Neutrophil (primary cell): Measurements from ENCODE around the gene F2RL2.

ENCODE experiments used
- H3K27ac ChIP-seq: fragments of 200-600 bp; sonication (generic); 2 replicates; pipeline ENCODE4 v1.5.1; 2016; ENCODE audit warnings: mild to moderate bottlenecking, moderate library complexity
- H3K27me3 ChIP-seq: fragments of 200-600 bp; sonication (generic); 2 replicates; pipeline ENCODE4 v1.6.0; 2016; ENCODE audit warnings: mild to moderate bottlenecking
- H3K36me3 ChIP-seq: fragments of 200-600 bp; sonication (generic); 2 replicates; pipeline ENCODE4 v1.5.1; 2017
- H3K4me1 ChIP-seq, 2 experiments: fragments of 200-600 bp in 1 of 2; sonication (generic) in 1 of 2; 1 replicate in 1 of 2; 2 replicates in 1 of 2; pipeline versions ENCODE4 v1.5.1 to v1.6.1; 2013 to 2016; ENCODE audit warnings: low read depth in 1 of 2, low read length in 1 of 2, mild to moderate bottlenecking in 1 of 2, moderate library complexity in 1 of 2; ENCODE audit not compliant: control insufficient read depth in 1 of 2, insufficient read depth in 1 of 2
- H3K4me3 ChIP-seq, 2 experiments: fragments of 200-600 bp in 1 of 2; sonication (generic) in 1 of 2; 1 replicate in 1 of 2; 2 replicates in 1 of 2; pipeline ENCODE4 v1.5.1; 2013 to 2016; ENCODE audit warnings: low read depth in 1 of 2, low read length in 1 of 2, mild to moderate bottlenecking in 1 of 2, moderate library complexity in 1 of 2
- H3K9me3 ChIP-seq: fragments of 200-600 bp; sonication (generic); 2 replicates; pipeline ENCODE4 v1.5.1; 2016
- TF ChIP-seq, protein P1 (sequence below): fragments of 200-600 bp; sonication (generic); IDR thresholded peaks from 2 replicates; pipeline ENCODE4 v1.5.1; 2016; ENCODE audit warnings: antibody characterized with exemption

F2RL2 gene

DNA sequence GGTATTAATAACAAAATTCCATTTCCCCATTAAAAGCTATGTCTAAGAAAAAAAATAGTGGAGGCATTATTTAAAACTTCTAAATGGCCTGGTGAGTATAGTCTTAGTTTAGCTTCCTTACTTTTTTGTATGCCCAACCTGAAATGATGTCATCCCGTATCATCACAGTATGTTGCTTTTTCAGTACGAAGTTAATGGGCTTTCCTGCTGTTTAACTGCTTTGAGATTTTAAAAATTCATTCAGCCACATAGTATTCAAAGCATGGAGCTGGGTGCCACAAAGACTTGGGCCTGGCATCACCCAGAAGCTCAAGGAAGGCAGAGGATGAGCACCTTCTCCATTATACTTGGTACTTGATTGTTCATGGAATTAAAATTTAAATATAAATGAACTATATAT is 7.4 kb downstream of the F2RL2 start:
- Histone ChIP-seq H3K27ac (no peak overlapping the region), H3K9me3 (no peaks in the 10 kb centered on the region), H3K27me3 (no peaks in the 10 kb centered on the region), H3K36me3 (peaks cover 51% of the 10 kb centered on the region), H3K4me3 (no peak overlapping the region), H3K4me1 (no peaks in the 10 kb centered on the region)
- TF ChIP-seq, protein P1, sequence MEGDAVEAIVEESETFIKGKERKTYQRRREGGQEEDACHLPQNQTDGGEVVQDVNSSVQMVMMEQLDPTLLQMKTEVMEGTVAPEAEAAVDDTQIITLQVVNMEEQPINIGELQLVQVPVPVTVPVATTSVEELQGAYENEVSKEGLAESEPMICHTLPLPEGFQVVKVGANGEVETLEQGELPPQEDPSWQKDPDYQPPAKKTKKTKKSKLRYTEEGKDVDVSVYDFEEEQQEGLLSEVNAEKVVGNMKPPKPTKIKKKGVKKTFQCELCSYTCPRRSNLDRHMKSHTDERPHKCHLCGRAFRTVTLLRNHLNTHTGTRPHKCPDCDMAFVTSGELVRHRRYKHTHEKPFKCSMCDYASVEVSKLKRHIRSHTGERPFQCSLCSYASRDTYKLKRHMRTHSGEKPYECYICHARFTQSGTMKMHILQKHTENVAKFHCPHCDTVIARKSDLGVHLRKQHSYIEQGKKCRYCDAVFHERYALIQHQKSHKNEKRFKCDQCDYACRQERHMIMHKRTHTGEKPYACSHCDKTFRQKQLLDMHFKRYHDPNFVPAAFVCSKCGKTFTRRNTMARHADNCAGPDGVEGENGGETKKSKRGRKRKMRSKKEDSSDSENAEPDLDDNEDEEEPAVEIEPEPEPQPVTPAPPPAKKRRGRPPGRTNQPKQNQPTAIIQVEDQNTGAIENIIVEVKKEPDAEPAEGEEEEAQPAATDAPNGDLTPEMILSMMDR: no peak

DNA sequence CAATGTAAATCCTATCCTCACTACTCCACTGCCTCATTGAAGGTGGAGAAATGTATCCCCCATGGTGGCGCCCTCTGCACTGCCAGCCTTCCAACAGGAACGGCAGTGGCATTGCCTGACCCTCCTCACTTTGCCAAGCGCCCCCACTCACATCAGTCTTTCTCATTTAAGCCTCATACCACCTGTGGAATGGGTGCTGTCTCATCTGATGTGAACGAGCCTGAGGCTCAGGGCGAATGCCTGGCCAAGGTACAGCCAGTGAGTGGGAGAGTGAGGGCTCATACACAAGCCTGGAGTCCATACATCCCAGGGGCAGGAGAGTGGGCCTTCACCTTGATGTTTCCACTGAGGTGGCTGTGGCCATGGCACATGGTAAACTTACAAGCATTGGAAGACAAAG is 10.3 kb downstream of the F2RL2 start:
- no peaks in the 10 kb centered on the region for H3K4me1 ChIP-seq
- H3K9me3 ChIP-seq: no peaks in the 10 kb centered on the region
- H3K27me3 ChIP-seq: no peaks in the 10 kb centered on the region
- H3K4me3 ChIP-seq: no peak overlapping the region
- no peak overlapping the region for H3K27ac ChIP-seq
- H3K36me3 ChIP-seq: peaks cover 47% of the 10 kb centered on the region
- TF ChIP-seq, protein P1: no peak

DNA sequence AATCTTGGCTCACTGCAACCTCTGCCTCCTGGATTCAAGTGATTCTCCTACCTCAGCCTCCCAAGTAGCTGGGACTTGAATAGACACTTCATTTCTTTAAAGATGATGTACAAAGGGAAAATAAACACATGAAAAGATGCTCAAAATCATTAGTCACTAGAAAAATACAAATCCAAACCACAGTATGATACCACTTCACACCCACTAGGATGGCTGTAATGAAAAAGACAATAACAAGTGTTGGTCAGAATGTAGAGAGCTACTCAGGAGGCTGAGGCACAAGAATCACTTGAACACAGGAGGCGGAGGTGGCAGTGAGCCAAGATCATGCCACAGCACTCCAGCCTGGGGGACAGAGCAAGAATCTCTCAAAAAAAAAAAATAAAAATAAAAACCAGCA is 13.0 kb downstream of the F2RL2 start:
- Histone ChIP-seq H3K27ac (no peak overlapping the region), H3K36me3 (peaks cover 60% of the 10 kb centered on the region), H3K4me3 (no peak overlapping the region), H3K4me1 (no peaks in the 10 kb centered on the region), H3K27me3 (no peaks in the 10 kb centered on the region), H3K9me3 (no peaks in the 10 kb centered on the region)
- TF ChIP-seq, protein P1: no peak

DNA sequence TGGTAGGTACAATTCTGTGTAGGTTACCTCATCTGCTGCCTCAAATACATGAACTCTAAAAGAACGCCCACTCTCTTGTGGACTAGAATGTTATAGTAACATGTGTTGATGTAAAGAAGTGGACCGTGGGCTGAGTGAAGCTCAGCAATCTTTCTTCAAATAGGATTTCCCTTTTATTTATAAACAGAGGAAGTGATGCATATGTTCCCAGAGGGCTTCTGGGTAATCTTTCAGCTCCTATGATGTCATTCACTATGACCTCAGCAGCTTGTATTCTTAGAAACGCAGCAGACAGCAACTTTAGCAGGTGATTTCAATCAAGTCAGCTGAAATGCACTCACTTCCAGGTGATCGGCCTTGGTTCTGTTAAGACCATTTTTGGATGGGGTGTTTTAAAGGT is 14.4 kb downstream of the F2RL2 start:
- Histone ChIP-seq H3K4me1 (no peaks in the 10 kb centered on the region), H3K27me3 (no peaks in the 10 kb centered on the region), H3K36me3 (peaks cover 64% of the 10 kb centered on the region), H3K9me3 (no peaks in the 10 kb centered on the region), H3K4me3 (no peak overlapping the region), H3K27ac (peak overlapping the region; percentile 24)
- TF ChIP-seq, protein P1: no peak

DNA sequence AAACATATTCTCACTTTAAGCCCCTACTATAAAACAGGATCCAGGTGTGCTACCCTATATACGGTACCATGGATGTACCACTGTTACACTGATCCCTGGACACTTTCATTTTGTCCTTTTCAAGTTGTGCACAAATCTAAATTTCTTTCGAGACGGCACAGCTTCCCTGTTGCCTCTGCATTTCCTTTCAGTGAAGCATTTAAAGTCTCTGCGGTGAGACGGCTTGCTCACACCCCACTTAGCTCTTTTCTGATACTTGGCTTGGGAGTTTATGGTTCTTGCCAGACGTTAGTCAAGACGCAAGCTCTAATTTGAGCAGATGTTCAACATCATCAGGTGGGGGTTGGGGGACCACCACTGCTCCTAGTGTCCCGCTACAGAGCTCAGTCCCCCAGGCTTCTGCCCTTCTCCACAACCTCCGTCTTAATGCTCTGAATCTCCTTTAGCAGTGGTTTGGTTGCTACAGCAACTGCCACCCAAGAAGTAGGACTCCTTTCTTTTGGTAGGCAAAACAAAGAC is 15.8 kb downstream of the F2RL2 start:
- peaks cover 63% of the 10 kb centered on the region for H3K36me3 ChIP-seq
- H3K4me1 ChIP-seq: no peaks in the 10 kb centered on the region
- no peaks in the 10 kb centered on the region for H3K27me3 ChIP-seq
- TF ChIP-seq, protein P1: no peak
- no peak overlapping the region for H3K27ac ChIP-seq
- no peaks in the 10 kb centered on the region for H3K9me3 ChIP-seq
- H3K4me3 ChIP-seq: no peak overlapping the region

DNA sequence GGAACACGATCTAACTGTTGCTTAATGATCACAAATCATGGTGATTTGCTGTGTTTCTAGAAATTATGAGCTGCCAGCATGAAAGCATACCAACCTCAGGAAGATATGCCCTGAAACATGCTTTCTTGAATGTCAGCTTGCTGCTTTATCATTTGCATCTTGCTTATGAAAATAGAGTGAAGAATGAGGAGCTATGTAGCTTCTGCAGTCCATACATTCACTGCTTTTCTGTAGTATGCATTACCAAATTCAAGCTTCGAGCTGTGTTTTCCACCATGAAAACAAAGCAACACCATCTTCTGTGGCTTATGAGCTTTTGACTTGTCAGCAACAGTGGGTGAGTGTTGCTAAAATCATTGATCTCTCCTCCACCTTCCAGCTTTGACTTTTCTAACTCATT is 16.5 kb downstream of the F2RL2 start:
- TF ChIP-seq, protein P1: no peak
- H3K4me3 ChIP-seq: no peak overlapping the region
- no peaks in the 10 kb centered on the region for H3K27me3 ChIP-seq
- no peaks in the 10 kb centered on the region for H3K9me3 ChIP-seq
- peaks cover 63% of the 10 kb centered on the region for H3K36me3 ChIP-seq
- H3K27ac ChIP-seq: no peak overlapping the region
- no peaks in the 10 kb centered on the region for H3K4me1 ChIP-seq
